ENCODE measurements around the gene CCNB1IP1.

DNA sequence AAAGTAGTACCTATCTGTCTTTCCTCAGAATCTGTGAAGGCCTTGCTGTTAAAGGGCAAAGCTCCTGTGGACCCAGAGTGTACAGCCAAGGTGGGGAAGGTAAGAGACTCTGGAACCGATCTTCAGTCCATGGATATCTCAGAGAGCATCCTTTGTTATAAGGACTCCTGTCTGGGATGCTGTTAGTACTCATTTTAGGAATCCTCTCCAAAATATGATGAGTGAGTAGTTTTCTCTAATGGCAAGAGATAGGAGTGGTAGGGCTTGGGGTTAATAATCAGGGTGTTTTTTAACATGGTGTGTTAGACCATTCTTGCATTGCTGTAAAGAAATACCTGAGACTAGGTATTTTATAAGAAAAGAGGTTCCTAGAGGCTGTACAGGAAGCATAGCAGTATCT lies 12.3 kb upstream of the CCNB1IP1 start:
- TF ChIP-seq POLR2A (IDR thresholded peaks at IDR 0.05) (no peak), POLR2AphosphoS5 (IDR thresholded peaks at IDR 0.05) (no peak)
- TF ChIP-seq, protein P1, sequence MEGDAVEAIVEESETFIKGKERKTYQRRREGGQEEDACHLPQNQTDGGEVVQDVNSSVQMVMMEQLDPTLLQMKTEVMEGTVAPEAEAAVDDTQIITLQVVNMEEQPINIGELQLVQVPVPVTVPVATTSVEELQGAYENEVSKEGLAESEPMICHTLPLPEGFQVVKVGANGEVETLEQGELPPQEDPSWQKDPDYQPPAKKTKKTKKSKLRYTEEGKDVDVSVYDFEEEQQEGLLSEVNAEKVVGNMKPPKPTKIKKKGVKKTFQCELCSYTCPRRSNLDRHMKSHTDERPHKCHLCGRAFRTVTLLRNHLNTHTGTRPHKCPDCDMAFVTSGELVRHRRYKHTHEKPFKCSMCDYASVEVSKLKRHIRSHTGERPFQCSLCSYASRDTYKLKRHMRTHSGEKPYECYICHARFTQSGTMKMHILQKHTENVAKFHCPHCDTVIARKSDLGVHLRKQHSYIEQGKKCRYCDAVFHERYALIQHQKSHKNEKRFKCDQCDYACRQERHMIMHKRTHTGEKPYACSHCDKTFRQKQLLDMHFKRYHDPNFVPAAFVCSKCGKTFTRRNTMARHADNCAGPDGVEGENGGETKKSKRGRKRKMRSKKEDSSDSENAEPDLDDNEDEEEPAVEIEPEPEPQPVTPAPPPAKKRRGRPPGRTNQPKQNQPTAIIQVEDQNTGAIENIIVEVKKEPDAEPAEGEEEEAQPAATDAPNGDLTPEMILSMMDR (IDR thresholded peaks at IDR 0.05), result no peak

Measured in breast epithelium (tissue), 3 donors.